HEK293 (cell line): ENCODE measurements around the gene CRISP2.
A peak's percentile ranks its signal among the peaks of the same experiment; 100 is the strongest.

Source experiments
- CTCF ChIA-PET: fragments of 350-600 bp; formaldehyde crosslinking; extraction: SDS; loops from one replicate; lab custom pipeline; 2021; ENCODE audit warnings: antibody characterized with exemption; lab: Yijun Ruan, JAX
- POLR2A ChIA-PET: fragments of 300-600 bp; formaldehyde crosslinking; extraction: SDS; loops from one replicate; lab custom pipeline; 2020; ENCODE audit warnings: antibody characterized with exemption, inconsistent platforms; lab: Yijun Ruan, JAX
- H3K27ac ChIP-seq: fragments of 200-500 bp; sonication (Bioruptor generic); 2 replicates; pipeline ENCODE4 v1.5.1; 2014; ENCODE audit warnings: low read depth, low read length, control low read depth, inconsistent platforms; ENCODE audit errors: extremely low read depth
- H3K36me3 ChIP-seq, 2 experiments: fragments of 200-500 bp in 1 of 2; sonication (Bioruptor generic) in 1 of 2; 1 replicate in 1 of 2; 2 replicates in 1 of 2; pipeline ENCODE4 v1.5.1; 2014 to 2017; ENCODE audit warnings: inconsistent platforms in 2 of 2, low read length in 2 of 2; ENCODE audit not compliant: control insufficient read depth in 2 of 2, insufficient read depth in 1 of 2
- H3K4me1 ChIP-seq: fragments of 200-500 bp; sonication (Bioruptor generic); 2 replicates; pipeline ENCODE4 v1.5.1; 2014; ENCODE audit warnings: mild to moderate bottlenecking, low read length, inconsistent platforms; ENCODE audit not compliant: control insufficient read depth, insufficient read depth
- H3K4me3 ChIP-seq: 2 replicates; pipeline ENCODE4 v1.5.1; 2011; ENCODE audit warnings: low read depth, mild to moderate bottlenecking, control low read depth, low read length, moderate library complexity
- H3K9me3 ChIP-seq: fragments of 200-500 bp; sonication (Bioruptor generic); 2 replicates; pipeline ENCODE4 v1.5.1; 2014; ENCODE audit warnings: low read depth, low read length, inconsistent platforms; ENCODE audit not compliant: control insufficient read depth, insufficient read depth
- HIC1 ChIP-seq: fragments of 450-650 bp; formaldehyde crosslinking; IDR thresholded peaks from 2 replicates; pipeline ENCODE4 v1.5.1; 2016; ENCODE audit warnings: missing biosample characterization, missing genetic modification characterization
- WT1 ChIP-seq: fragments of 450-650 bp; formaldehyde crosslinking; IDR thresholded peaks from 2 replicates; pipeline ENCODE4 v1.5.1; 2016; ENCODE audit warnings: missing biosample characterization, missing genetic modification characterization
- ZBTB10 ChIP-seq: fragments of 450-650 bp; formaldehyde crosslinking; IDR thresholded peaks from 2 replicates; pipeline ENCODE4 v1.5.1; 2016; ENCODE audit warnings: missing biosample characterization, missing genetic modification characterization
- ZBTB20 ChIP-seq: fragments of 450-650 bp; formaldehyde crosslinking; IDR thresholded peaks from 2 replicates; pipeline ENCODE4 v1.5.1; 2016; ENCODE audit warnings: missing biosample characterization, missing genetic modification characterization
- ZFP69B ChIP-seq: fragments of 450-650 bp; formaldehyde crosslinking; IDR thresholded peaks from 2 replicates; pipeline ENCODE4 v1.5.1; 2016; ENCODE audit warnings: missing biosample characterization, missing genetic modification characterization
- ZNF18 ChIP-seq: fragments of 450-650 bp; formaldehyde crosslinking; IDR thresholded peaks from 2 replicates; pipeline ENCODE4 v1.5.1; 2016; ENCODE audit warnings: missing biosample characterization, missing genetic modification characterization
- ZNF184 ChIP-seq: fragments of 450-650 bp; IDR thresholded peaks from 2 replicates; pipeline ENCODE4 v1.5.1; 2018; ENCODE audit warnings: missing biosample characterization, mild to moderate bottlenecking, missing genetic modification characterization
- ZNF221 ChIP-seq: fragments of 450-650 bp; formaldehyde crosslinking; IDR thresholded peaks from 2 replicates; pipeline ENCODE4 v1.5.1; 2017; ENCODE audit warnings: missing biosample characterization, missing genetic modification characterization, borderline replicate concordance
- ZNF324 ChIP-seq: fragments of 450-650 bp; formaldehyde crosslinking; IDR thresholded peaks from 2 replicates; pipeline ENCODE4 v1.5.1; 2016; ENCODE audit warnings: missing biosample characterization, missing genetic modification characterization
- ZNF335 ChIP-seq: fragments of 450-650 bp; formaldehyde crosslinking; conservative IDR thresholded peaks from 2 replicates; pipeline ENCODE4 v1.5.1; 2016; ENCODE audit warnings: missing biosample characterization, missing genetic modification characterization
- ZNF350 ChIP-seq: fragments of 450-650 bp; formaldehyde crosslinking; IDR thresholded peaks from 2 replicates; pipeline ENCODE4 v1.5.0; 2017; ENCODE audit warnings: missing biosample characterization, mild to moderate bottlenecking, missing genetic modification characterization
- ZNF362 ChIP-seq: fragments of 450-650 bp; formaldehyde crosslinking; IDR thresholded peaks from 2 replicates; pipeline ENCODE4 v1.5.1; 2016; ENCODE audit warnings: missing biosample characterization, missing genetic modification characterization
- ZNF449 ChIP-seq: fragments of 450-650 bp; formaldehyde crosslinking; IDR thresholded peaks from 2 replicates; pipeline ENCODE4 v1.5.1; 2017; ENCODE audit warnings: missing biosample characterization, mild to moderate bottlenecking, missing genetic modification characterization, moderate library complexity
- ZNF521 ChIP-seq: fragments of 450-650 bp; formaldehyde crosslinking; IDR thresholded peaks from 2 replicates; pipeline ENCODE4 v1.5.1; 2017; ENCODE audit warnings: missing biosample characterization, mild to moderate bottlenecking, missing genetic modification characterization
- ZNF596 ChIP-seq: fragments of 450-650 bp; IDR thresholded peaks from 2 replicates; pipeline ENCODE4 v1.5.0; 2018; ENCODE audit warnings: missing biosample characterization, mild to moderate bottlenecking, missing genetic modification characterization, moderate library complexity

Gene CRISP2

GRCh38 chr6:49675816-49676215, 37.5 kb downstream of the CRISP2 start (continued):
- TF ChIP-seq ZBTB10 (no peak), ZNF362 (no peak), ZBTB20 (tag by site-specific recombination) (no peak), ZFP69B (tag by site-specific recombination) (no peak)

- Histone ChIP-seq H3K4me3 (no peak overlapping the region), H3K27ac (no peak overlapping the region), H3K4me1 (no peaks in the 10 kb centered on the region), H3K36me3 (no peaks in the 10 kb centered on the region), H3K9me3 (no peaks in the 10 kb centered on the region)
- ChIA-PET CTCF (no interaction called here), POLR2A (no interaction called here)
- no peak for TF ChIP-seq ZNF449 (tag by site-specific recombination)
- TF ChIP-seq HIC1 (tag by site-specific recombination), result no peak
- TF ChIP-seq ZNF350 (tag by site-specific recombination), result no peak
Observed at GRCh38 chr6:49668083-49668511, 45.2 kb downstream of the CRISP2 start.

GRCh38 chr6:49666930-49667757, 46.2 kb downstream of the CRISP2 start:
- POLR2A ChIA-PET, result no interaction called here
- TF ChIP-seq WT1 (tag by site-specific recombination) (no peak), ZNF335 (tag by site-specific recombination) (peak; percentile 28; the same call in 1 of the 2 replicates)
- no peaks in the 10 kb centered on the region for H3K9me3 ChIP-seq
- no peak overlapping the region for H3K4me3 ChIP-seq
- CTCF ChIA-PET, result no interaction called here
- no peaks in the 10 kb centered on the region for H3K36me3 ChIP-seq
- H3K4me1 ChIP-seq, result no peaks in the 10 kb centered on the region
- H3K27ac ChIP-seq, result no peak overlapping the region

- H3K36me3 ChIP-seq, result no peaks in the 10 kb centered on the region
- CTCF ChIA-PET, result no interaction called here
- H3K9me3 ChIP-seq, result no peaks in the 10 kb centered on the region
- no peak overlapping the region for H3K27ac ChIP-seq
- POLR2A ChIA-PET, result no interaction called here
- H3K4me1 ChIP-seq, result no peaks in the 10 kb centered on the region
- H3K4me3 ChIP-seq, result no peak overlapping the region
- TF ChIP-seq ZBTB10 (no peak), ZNF184 (tag by site-specific recombination) (no peak), ZNF324 (tag by site-specific recombination) (no peak), ZNF521 (tag by site-specific recombination) (no peak), ZNF18 (no peak), ZNF221 (tag by site-specific recombination) (no peak), ZNF596 (tag by site-specific recombination) (no peak)
Observed at GRCh38 chr6:49666480-49666879, 46.9 kb downstream of the CRISP2 start.
